Activated CD4-positive, alpha-beta T cell treated with anti-CD3 and anti-CD28 coated beads, Interleukin-2, amount 50 U/mL, for 48 hours (primary cell): ENCODE data around the gene PDZK1IP1.

Source experiments
- DNase-seq, 2 experiments: peaks; one replicate each; pipeline ENCODE4 v3.0.0-alpha.2; 2020

Gene PDZK1IP1, protein sequence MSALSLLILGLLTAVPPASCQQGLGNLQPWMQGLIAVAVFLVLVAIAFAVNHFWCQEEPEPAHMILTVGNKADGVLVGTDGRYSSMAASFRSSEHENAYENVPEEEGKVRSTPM

DNA sequence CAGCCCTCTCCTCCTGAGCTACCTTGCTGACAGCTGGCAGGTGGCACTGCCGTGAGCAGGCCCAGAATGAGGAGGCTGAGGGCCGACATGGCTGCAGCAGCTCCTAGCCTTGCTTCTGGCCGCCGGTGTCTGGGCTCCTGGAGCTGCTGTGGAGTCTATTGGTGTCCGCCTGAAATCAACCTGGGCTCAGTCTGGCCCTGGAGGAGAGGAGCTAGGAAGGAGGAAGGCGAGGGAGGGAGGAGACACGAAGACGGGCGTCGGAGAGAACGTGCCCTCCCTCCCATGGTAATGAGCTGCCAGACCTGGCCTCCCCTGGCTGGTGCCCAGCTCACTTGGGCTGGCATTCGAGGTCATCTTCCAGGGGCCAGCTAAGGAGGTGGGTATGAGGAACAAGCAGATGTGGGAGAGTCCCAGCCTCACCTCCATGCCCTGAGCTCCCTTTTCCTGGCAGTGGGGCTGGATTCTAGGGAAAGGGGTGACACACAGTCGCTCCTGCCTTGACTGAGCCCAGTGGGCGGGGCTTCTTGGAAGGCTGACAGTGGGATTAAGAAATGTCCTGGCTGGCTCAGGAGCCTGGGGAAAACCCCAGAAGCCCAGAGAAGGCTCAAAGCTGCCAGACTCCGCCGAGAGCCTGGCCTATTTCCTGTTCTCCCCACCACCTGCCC lies at the start of gene PDZK1IP1:
TSS of gene PDZK1IP1 (minus strand) at position 193 of the 665 bp plus-strand sequence. CDS start at position 89, 104 bp downstream.
- DNase-seq = no peak

DNA sequence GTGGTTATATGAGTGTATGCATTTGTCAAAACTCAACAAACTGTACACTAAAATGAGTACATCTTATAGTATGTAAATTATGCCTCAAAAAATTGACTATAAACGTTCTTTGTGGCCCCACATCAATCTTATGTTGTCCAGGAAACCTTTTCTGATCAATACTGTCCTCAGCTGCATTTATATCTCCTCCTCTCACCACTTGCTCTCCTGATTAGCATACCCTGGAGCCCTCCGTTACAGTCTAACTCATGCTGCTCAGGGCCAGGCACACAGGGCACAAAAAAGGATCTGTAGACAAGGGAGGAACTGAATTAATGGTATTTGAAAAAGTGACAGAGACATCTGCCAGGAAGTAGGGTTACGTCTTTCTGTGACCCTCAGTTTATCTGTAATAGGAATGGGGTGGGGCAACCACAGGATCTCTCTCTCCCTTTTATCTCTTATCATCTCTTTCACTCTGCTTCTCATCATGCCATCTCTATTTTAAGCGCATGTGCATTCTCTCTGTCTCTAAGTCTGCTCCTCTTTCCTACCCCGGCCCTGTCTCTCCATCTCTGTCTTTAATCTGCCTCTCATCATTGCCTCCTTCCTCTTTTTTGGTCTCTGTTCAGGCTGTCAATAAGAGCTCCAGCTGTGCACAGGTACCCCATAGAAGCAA lies 49.2 kb upstream of the PDZK1IP1 start:
- no peak for DNase-seq

DNA sequence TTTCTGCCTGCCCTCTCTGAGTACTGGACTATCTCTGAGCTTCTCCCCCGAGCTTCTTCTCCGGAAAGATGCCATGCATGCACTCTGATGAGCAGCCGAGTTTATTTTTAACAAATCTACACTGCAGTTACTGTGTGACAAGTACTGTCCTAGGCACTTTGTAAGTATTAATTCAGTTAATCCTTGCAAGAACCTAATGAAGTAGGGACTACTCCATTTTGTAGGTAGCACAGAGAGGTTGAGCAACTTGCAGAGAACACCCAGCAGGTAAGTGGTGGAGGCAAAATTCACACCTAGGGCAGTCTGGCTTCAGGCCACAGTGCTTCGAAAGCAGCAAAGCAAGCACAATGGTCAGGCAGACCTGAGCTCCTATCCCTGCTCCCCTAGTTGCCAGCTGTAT lies 46.0 kb upstream of the PDZK1IP1 start:
- no peak for DNase-seq

GRCh38 chr1:47235241-47235681 lies 45.4 kb upstream of the PDZK1IP1 start:
- DNase-seq = no peak

DNA sequence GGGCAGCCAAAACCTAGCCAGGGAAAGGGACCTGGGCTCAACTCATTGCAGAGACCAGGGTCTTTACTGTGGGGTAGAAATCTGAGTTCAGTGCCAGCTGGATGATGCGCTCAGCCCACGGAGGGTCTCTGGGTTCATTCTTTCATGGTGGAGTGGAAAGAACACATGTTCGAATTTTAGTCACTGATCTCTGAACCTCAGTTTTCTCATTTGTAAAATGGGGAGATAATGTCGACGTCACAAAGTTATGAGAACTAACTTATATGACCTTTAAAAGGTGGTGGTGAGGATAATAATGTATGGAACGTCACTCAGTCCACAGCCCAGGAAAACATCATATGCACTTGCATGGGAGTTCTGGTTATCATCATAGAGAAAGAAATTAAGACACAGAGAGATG lies 43.4 kb upstream of the PDZK1IP1 start:
- no peak for DNase-seq

DNA sequence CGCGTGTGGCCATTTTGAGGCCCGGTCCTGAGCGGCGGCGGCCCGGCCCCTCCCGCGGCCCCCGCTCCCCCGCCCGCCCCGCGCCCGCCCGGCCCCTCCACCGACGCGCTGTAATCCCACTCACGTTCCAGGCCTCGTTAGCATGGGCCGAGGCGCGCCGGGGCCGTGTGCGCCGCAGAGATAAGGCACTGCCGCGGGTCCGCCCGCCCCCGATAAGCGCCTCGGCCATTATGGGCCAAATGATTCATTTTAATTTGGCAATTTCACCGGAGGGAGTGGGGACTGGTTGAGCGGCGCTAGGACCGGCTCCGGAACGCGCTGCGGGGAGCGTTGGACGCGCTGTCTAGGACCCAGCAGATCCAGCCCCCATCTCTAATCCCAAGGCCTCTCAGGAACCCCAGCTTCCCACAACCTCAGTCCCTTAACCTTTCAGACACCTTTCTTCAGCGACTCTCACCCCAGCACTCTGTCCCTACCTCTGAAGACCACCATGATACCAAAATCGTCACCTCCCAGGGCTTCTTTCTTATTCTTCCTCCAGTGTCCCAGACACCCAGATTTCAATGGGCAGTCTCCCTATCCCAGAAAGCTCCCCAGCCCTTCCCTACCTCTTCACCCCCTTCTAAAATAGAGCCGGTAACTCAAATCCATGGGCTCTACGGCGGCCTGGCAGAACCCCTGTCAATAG lies 42.5 kb upstream of the PDZK1IP1 start, which contains the start of gene TAL1:
TSS of gene TAL1 (minus strand) at position 39 of the 688 bp plus-strand sequence. CDS start 6,337 bp downstream, outside the sequence.
- DNase-seq = no peak

DNA sequence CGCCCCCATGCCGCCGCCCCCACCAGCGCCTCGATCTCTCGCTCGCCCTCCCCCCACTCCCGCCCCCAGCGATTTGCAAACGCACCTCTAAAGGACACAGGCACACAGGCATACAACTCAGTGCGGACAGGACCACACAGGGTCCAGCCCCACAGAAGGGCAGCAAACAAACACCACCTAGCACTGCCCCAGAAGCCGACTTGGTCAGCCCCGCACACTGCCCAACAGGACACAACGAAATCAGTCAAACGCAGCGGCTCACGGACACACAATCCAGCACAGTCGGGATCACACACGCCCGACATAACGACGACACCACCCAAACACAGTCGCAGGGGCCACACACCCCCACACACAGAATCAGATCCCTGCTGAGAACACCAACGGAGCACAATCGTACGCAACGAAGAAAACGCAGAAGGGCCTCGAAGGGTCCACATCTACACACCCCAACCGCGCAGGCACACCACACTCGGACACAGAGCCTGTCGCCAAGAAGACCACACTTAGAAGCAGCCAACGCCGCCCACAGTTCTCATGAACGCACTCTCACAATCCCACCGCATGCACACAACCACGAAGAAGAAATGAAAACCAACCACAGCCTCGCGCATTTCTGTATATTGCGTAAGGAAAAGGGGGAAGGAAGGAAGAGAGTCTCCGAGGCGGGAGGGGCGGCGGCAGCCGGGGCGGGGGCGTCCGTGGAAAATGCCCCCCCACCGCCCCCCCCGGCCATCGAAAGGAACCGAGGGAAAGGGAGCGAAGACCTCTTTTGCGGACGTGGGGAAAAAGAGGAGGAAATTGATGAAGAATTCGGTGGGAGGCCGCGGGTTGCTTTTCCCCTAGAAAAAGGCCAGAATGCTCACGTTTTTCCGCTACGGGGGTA lies 41.7 kb upstream of the PDZK1IP1 start:
- DNase-seq = peak; percentile 22 to 25

GRCh38 chr1:47230692-47231300 lies 41.0 kb upstream of the PDZK1IP1 start:
- DNase-seq = peak in 1 of 2 experiments; percentile 22

- no peak for DNase-seq
Observed at GRCh38 chr1:47229886-47230691, 40.3 kb upstream of the PDZK1IP1 start.

DNA sequence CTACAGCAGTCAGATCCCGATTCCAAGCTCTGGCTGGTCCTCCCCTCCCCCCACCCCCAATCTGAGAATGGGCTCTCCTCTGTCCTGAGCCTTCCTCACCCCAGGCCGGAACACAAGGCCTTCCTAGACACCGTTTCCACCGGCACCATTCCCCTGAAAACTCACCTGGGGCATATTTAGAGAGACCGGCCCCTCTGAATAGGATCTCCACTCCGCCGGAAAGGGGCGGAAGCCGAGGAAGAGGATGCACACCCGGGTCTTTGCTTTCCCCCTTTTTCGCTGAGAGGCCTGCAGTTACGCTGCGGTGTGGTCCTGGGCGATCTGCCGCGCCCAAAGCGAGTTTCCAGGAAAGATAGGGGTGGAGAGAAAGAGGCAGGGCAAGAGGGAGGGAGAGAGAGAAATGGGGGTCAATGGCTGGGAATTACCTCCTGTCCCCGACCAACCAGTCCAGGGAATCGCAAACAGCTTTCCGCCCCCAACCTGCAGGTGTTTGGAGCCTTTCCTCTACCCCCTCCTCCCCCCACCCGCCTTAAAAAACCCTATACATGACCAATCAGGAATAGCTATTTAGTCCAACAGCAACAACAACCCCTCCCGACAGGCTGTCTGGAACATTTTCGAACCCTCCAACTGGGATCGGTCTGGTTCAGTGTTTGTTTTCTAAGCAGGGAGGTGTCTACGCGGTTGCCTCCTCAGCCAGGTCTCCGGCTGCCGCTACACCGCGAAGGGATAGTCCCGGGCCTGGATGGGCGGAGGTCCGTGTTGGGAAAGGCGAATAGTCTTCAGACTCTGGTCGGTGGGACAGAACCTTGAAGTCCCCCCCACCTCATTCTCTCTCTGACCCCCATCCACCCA lies 39.4 kb upstream of the PDZK1IP1 start:
- DNase-seq = no peak

DNA sequence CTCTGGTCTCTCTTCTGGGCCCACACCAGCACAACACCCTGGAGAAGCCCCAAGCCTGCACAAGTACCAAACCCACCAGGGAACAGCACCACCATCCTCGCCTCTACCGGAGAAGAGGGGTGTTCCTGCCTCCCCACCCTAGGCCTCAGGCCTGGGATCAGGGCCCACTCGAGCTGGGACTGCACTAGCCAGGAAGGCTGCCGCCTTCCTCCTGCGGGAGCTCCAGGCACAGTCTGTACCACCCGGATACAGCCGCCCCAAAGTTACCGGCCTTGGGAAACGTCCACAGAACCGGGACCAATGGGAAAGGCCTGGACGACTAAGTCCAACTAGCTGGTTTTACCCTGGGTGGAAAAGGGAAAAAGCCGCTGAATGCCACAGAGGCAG lies 38.8 kb upstream of the PDZK1IP1 start:
- no peak for DNase-seq

DNA sequence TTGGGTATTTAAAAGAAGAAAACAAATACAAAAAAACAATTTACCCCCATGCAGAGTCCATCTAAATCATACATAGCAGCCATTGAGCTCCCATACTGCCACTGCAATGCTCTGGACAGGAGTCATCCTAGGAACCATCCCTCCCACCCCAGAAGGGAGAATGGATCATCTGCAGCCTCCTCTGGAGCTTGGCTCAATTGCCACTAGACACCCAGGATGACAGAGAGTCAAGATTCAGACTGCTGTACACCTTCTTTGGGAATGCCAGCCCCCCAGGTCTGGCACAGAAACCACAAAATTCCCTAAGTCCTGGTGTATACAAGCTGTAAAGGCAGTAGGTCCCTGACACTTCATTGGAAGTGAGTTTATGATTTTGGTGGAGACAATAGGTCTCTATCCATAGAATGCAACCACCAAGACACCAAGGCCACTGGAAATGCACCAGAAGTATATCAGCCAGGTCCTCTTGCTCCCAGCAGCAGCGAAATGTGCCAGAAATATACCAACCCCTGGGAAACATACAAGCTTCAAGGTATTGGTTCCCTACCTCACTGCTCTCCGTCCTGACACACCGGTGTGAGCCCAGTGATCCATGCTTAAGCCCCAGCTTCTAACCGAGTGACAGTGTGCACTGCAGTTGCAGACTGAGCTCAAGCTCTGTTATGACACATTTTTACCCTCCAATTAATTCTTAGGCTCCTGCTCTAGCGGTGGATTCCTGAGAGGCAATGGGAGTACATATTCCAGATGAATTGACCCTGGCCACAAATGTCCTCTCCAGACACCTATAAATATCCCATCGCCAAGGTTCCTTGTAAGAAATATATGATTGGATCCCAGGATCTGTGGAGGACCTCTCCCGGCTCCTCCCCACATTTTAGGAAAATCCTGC lies 37.8 kb upstream of the PDZK1IP1 start:
- no peak for DNase-seq

DNA sequence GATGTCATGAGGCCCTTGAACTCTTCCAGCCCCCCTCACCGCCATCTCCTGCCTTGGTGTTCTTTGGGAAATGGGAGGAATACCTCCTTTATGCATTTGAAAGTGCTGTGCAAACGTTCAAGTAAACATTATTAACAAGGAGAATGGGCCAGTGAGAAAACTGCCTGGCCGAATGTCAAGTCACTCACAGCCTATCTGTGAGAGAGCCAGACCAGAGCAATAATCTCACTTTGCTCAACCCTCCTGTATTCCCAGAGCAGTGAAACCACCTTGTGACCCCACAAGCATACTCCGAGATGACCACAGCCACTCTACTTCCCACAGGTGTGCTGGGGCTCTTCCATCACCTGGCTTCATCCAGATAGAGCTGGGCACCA lies 37.0 kb upstream of the PDZK1IP1 start:
- DNase-seq = no peak

DNA sequence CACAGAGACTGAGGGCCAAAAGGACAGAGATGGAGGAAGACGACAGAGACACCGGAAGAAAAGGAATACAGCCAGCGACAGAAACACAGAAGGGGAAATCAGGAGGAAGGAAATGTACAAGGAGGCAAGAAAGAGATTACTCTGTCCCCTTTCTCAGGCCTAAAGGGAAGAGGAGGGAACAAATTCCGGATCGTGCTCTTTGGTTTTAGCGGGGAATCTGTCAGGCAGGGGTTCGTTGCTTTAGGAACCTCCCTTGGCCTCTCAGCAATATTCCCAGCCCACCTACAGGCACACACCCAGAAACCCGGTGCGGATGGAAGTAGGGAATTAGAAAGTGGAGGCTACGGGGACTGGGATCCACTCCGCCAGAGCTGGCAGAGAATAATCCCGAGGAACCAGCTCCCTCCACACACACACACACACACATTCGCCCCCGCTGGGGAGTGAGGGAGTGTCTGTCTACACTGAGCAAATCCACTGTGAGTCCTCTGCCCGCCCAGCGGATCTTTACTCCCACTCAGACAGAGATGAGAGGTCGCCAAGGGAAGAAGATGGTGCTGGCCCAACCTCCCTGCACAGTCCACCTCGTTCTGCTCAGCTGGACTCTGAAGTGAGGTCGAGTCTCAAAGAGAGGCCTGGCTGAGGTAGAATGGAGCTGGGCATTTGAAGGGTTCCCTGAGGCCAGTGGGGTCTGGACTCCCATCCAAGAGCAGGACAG lies 36.4 kb upstream of the PDZK1IP1 start:
- DNase-seq = no peak

GRCh38 chr1:47225430-47226100 lies 35.7 kb upstream of the PDZK1IP1 start:
- DNase-seq = no peak

DNA sequence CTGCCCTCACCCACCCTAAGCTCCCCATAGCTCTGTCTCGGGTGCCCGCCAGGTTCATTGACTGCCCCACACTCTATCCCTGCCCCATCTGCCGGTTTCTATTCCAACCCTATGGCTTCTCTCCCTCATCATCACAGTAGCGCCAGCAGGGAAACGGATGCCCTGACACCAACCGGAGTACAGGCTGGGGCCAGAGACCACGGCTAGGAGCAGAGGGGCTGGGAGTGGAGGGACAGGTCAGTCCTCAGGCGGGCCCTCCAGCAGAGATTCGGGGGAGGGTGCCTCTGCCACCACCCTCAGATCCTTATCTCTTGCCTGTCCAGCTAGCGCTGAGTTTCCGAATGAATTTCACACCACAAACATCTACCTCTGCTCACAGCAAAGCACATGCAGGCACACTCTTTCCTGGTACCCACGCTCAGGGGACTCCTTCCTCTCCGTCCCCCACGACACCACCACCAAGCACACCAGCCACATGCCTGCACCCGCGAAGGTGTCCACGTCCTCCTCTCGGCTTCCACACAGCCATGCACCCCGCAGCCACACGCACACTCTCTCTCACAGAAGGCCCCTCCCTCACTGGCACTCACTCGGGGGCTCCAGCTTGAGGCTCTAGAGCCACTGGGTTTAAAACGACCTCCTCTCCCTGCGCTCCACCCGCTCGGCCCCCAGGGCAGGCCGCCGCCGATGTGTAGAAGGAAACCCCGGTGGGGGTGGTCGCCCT lies 35.0 kb upstream of the PDZK1IP1 start:
- DNase-seq = no peak
